HG03159 (cell line): ENCODE measurements around the gene ANKS4B.
"Not testable (repeated sequence)": the region's sequence is repeated elsewhere in the genome, so short reads cannot be mapped to it uniquely, and the experiment has no call there.

Source experiments
- ATAC-seq: cut with Tn5 transposase; IDR thresholded peaks from one replicate; pipeline ENCODE4 v1.9.1; 2021; ENCODE audit warnings: mild to moderate bottlenecking, moderate library complexity; ENCODE audit not compliant: unreplicated experiment

ANKS4B gene

GRCh38 chr16:21233521-21234150, at the start of gene ANKS4B:
ANKS4B (plus strand) TSS chr16:21233699; CDS start chr16:21233738, 39 bp downstream.
- ATAC-seq, result no peak

GRCh38 chr16:21183995-21184394, 49.5 kb upstream of the ANKS4B start:
- no peak for ATAC-seq

GRCh38 chr16:21184834-21185233, 48.7 kb upstream of the ANKS4B start:
- ATAC-seq, result no peak

GRCh38 chr16:21185659-21186325, 47.7 kb upstream of the ANKS4B start:
- no peak for ATAC-seq

GRCh38 chr16:21186326-21186691, 47.2 kb upstream of the ANKS4B start:
- ATAC-seq, result no peak

- ATAC-seq, result no peak
Observed at GRCh38 chr16:21189311-21189710, 44.2 kb upstream of the ANKS4B start.

GRCh38 chr16:21190013-21190412, 43.5 kb upstream of the ANKS4B start:
- no peak for ATAC-seq

- ATAC-seq, result no peak
Observed at GRCh38 chr16:21190599-21190998, 42.9 kb upstream of the ANKS4B start.

- no peak for ATAC-seq
Observed at GRCh38 chr16:21192991-21193390, 40.5 kb upstream of the ANKS4B start.

- ATAC-seq, result no peak
Observed at GRCh38 chr16:21194771-21195301, 38.7 kb upstream of the ANKS4B start.

- ATAC-seq, result not testable (repeated sequence)
Observed at GRCh38 chr16:21195330-21195729, 38.2 kb upstream of the ANKS4B start.

- no peak for ATAC-seq
Observed at GRCh38 chr16:21197112-21197511, 36.4 kb upstream of the ANKS4B start.

GRCh38 chr16:21197621-21198020, 35.9 kb upstream of the ANKS4B start:
- no peak for ATAC-seq

- ATAC-seq, result no peak
Observed at GRCh38 chr16:21199607-21200218, 33.8 kb upstream of the ANKS4B start.

GRCh38 chr16:21203155-21203797, 30.2 kb upstream of the ANKS4B start:
- no peak for ATAC-seq

- ATAC-seq, result no peak
Observed at GRCh38 chr16:21205303-21205702, 28.2 kb upstream of the ANKS4B start.

- no peak for ATAC-seq
Observed at GRCh38 chr16:21206550-21206949, 26.9 kb upstream of the ANKS4B start.

- no peak for ATAC-seq
Observed at GRCh38 chr16:21208446-21209230, 24.9 kb upstream of the ANKS4B start.

GRCh38 chr16:21211486-21211885, 22.0 kb upstream of the ANKS4B start, which contains the start of gene ZP2:
ZP2 (minus strand) TSS chr16:21211574; CDS start chr16:21211547, 27 bp downstream.
- ATAC-seq, result no peak

GRCh38 chr16:21214086-21214485, 19.4 kb upstream of the ANKS4B start:
- ATAC-seq, result no peak

- ATAC-seq, result no peak
Observed at GRCh38 chr16:21217121-21217520, 16.4 kb upstream of the ANKS4B start.
